WERI-Rb-1 (cell line): ENCODE measurements around the gene TXNIP.
A peak's percentile ranks its signal among the peaks of the same experiment; 100 is the strongest.

Source experiments
- DNase-seq: peaks from one replicate; pipeline ENCODE4 v3.0.0-alpha.2; 2020
- H3K27ac ChIP-seq: fragments of 250-450 bp; sonication (Bioruptor Pico); 2 replicates; pipeline ENCODE4 v1.5.1; 2020; ENCODE audit warnings: mild to moderate bottlenecking, moderate library complexity
- H3K27me3 ChIP-seq: fragments of 250-450 bp; sonication (Bioruptor Pico); 2 replicates; pipeline ENCODE4 v1.5.1; 2021; ENCODE audit warnings: mild to moderate bottlenecking, low read depth, moderate library complexity; ENCODE audit not compliant: insufficient read depth, severe bottlenecking
- H3K36me3 ChIP-seq: fragments of 250-450 bp; sonication (Bioruptor Pico); 2 replicates; pipeline ENCODE4 v1.5.1; 2020; ENCODE audit warnings: mild to moderate bottlenecking, moderate library complexity
- H3K4me3 ChIP-seq: 2 replicates; pipeline ENCODE4 v1.5.1; 2011; ENCODE audit warnings: low read depth, mild to moderate bottlenecking, control low read depth, low read length
- H3K9me3 ChIP-seq: fragments of 250-450 bp; sonication (Bioruptor Pico); 2 replicates; pipeline ENCODE4 v1.5.1; 2021; ENCODE audit warnings: mild to moderate bottlenecking, moderate library complexity; ENCODE audit not compliant: severe bottlenecking
- CTCF ChIP-seq: IDR thresholded peaks from 2 replicates; pipeline ENCODE4 v1.5.1; 2011; ENCODE audit warnings: low read depth, mild to moderate bottlenecking, control low read depth, inconsistent platforms, low read length

The TXNIP gene

GRCh38 chr1:145956781-145957442, 39.5 kb downstream of the TXNIP start:
- Histone ChIP-seq H3K36me3 (peaks cover 3% of the 10 kb centered on the region), H3K9me3 (no peaks in the 10 kb centered on the region), H3K4me3 (peak overlapping the region; percentile 57), H3K27me3 (no peaks in the 10 kb centered on the region), H3K27ac (peak overlapping the region; percentile 69)
- no peak for DNase-seq
- TF ChIP-seq CTCF = no peak

GRCh38 chr1:145956361-145956760, 40.0 kb downstream of the TXNIP start:
- Histone ChIP-seq H3K27ac (no peak overlapping the region), H3K27me3 (no peaks in the 10 kb centered on the region), H3K36me3 (peaks cover 4% of the 10 kb centered on the region), H3K9me3 (no peaks in the 10 kb centered on the region), H3K4me3 (no peak overlapping the region)
- DNase-seq = no peak
- no peak for TF ChIP-seq CTCF

- Histone ChIP-seq H3K27ac (no peak overlapping the region), H3K27me3 (no peaks in the 10 kb centered on the region), H3K9me3 (no peaks in the 10 kb centered on the region), H3K4me3 (no peak overlapping the region), H3K36me3 (peaks cover 4% of the 10 kb centered on the region)
- TF ChIP-seq CTCF = no peak
- no peak for DNase-seq
Measured at GRCh38 chr1:145955436-145955835, 40.9 kb downstream of the TXNIP start.

GRCh38 chr1:145953861-145954260, 42.5 kb downstream of the TXNIP start:
- Histone ChIP-seq H3K27me3 (no peaks in the 10 kb centered on the region), H3K4me3 (no peak overlapping the region), H3K27ac (no peak overlapping the region), H3K36me3 (peaks cover 4% of the 10 kb centered on the region), H3K9me3 (no peaks in the 10 kb centered on the region)
- TF ChIP-seq CTCF = no peak
- no peak for DNase-seq

- Histone ChIP-seq H3K9me3 (no peaks in the 10 kb centered on the region), H3K4me3 (no peak overlapping the region), H3K27ac (no peak overlapping the region), H3K36me3 (peaks cover 4% of the 10 kb centered on the region), H3K27me3 (no peaks in the 10 kb centered on the region)
- TF ChIP-seq CTCF = no peak
- no peak for DNase-seq
Measured at GRCh38 chr1:145952903-145953302, 43.5 kb downstream of the TXNIP start.

GRCh38 chr1:145951526-145951925, 44.9 kb downstream of the TXNIP start:
- TF ChIP-seq CTCF = no peak
- Histone ChIP-seq H3K9me3 (no peaks in the 10 kb centered on the region), H3K27ac (no peak overlapping the region), H3K36me3 (peaks cover 7% of the 10 kb centered on the region), H3K4me3 (no peak overlapping the region), H3K27me3 (no peaks in the 10 kb centered on the region)
- DNase-seq = no peak
